Caco-2 (cell line): ENCODE measurements around the gene TSPAN5. TPM values are rescaled to one million over a fixed set of nuclear protein-coding genes. Genes with fewer than 3 reads are reported as not detected.

Experiments used
- BruUV-seq: library from RNA; stranded (reverse); fragments of 400-500 nt; replicated peaks from 2 replicates; lab custom pipeline; 2021; lab: Mats Ljungman, UMichigan
- CTCF ChIA-PET: fragments of 300-600 bp; sonication (Branson Sonifier 250); formaldehyde crosslinking; loops from one replicate; lab custom pipeline; 2022; ENCODE audit warnings: antibody characterized with exemption; lab: Charles Lee
- POLR2A ChIA-PET: fragments of 300-600 bp; sonication (Branson Sonifier 250); formaldehyde crosslinking; loops from one replicate; lab custom pipeline; 2022; ENCODE audit warnings: antibody characterized with exemption; lab: Charles Lee
- DNase-seq, 2 experiments: peaks; one replicate each; pipeline versions ENCODE4 v3.0.0 to v3.0.0-alpha.2; 2020 to 2022
- H3K27me3 ChIP-seq: replicated peaks from 2 replicates; pipeline ENCODE4 v1.6.0; 2011; ENCODE audit warnings: low read length; ENCODE audit not compliant: control insufficient read depth, insufficient read depth
- H3K36me3 ChIP-seq: 2 replicates; pipeline ENCODE4 v1.5.1; 2011; ENCODE audit warnings: low read length; ENCODE audit not compliant: control insufficient read depth, insufficient read depth
- H3K4me1 ChIP-seq: fragments of 250-450 bp; sonication (Bioruptor Pico); 2 replicates; pipeline ENCODE4 v1.5.1; 2020; ENCODE audit warnings: mild to moderate bottlenecking
- H3K4me3 ChIP-seq: 2 replicates; pipeline ENCODE4 v1.5.1; 2011; ENCODE audit warnings: low read depth, mild to moderate bottlenecking, control low read depth, low read length
- H3K9me3 ChIP-seq: fragments of 250-450 bp; sonication (Bioruptor Pico); 2 replicates; pipeline ENCODE4 v1.5.1; 2020; ENCODE audit warnings: mild to moderate bottlenecking, moderate library complexity
- H3K27ac Mint-ChIP-seq: one replicate; pipeline ENCODE4 v1.8.0; 2022; ENCODE audit warnings: mixed read lengths; ENCODE audit not compliant: unreplicated experiment
- H3K27me3 Mint-ChIP-seq: one replicate; pipeline ENCODE4 v1.8.0; 2022; ENCODE audit warnings: mixed read lengths; ENCODE audit not compliant: insufficient read depth, unreplicated experiment
- H3K36me3 Mint-ChIP-seq: one replicate; pipeline ENCODE4 v1.8.0; 2022; ENCODE audit warnings: mild to moderate bottlenecking, mixed read lengths; ENCODE audit not compliant: insufficient read depth, unreplicated experiment
- H3K4me1 Mint-ChIP-seq: one replicate; pipeline ENCODE4 v1.8.0; 2022; ENCODE audit warnings: low read depth, mixed read lengths; ENCODE audit not compliant: unreplicated experiment
- H3K4me3 Mint-ChIP-seq: one replicate; pipeline ENCODE4 v1.8.0; 2022; ENCODE audit warnings: mild to moderate bottlenecking, moderate library complexity, mixed read lengths; ENCODE audit not compliant: unreplicated experiment
- H3K9me3 Mint-ChIP-seq: one replicate; pipeline ENCODE4 v1.8.0; 2022; ENCODE audit warnings: mixed read lengths; ENCODE audit not compliant: unreplicated experiment
- CTCF ChIP-seq, 2 experiments: fragments of 200-600 bp in 1 of 2; IDR thresholded peaks; 1 replicate in 1 of 2; 2 replicates in 1 of 2; pipeline versions ENCODE4 v1.5.1 to v1.8.0; 2011 to 2022; ENCODE audit warnings: antibody characterized with exemption in 1 of 2, control low read depth in 1 of 2, inconsistent platforms in 1 of 2, low read depth in 1 of 2, low read length in 1 of 2, mild to moderate bottlenecking in 1 of 2, moderate library complexity in 1 of 2; ENCODE audit not compliant: insufficient read depth in 1 of 2, severe bottlenecking in 1 of 2, unreplicated experiment in 1 of 2
- intact Hi-C: fragments of 100-400 bp; cut with micrococcal nuclease; formaldehyde crosslinking; loops from one replicate; pipeline ENCODE4 v1.10.0; 2022; ENCODE audit not compliant: unreplicated experiment
- total RNA-seq: library from RNA; stranded (reverse); gene quantifications from 2 replicates; pipeline ENCODE4 v1.2.3, GENCODE V29; 2022

Gene TSPAN5
- total RNA-seq, 1 experiment from 2014 or later = 24.1 TPM

DNA sequence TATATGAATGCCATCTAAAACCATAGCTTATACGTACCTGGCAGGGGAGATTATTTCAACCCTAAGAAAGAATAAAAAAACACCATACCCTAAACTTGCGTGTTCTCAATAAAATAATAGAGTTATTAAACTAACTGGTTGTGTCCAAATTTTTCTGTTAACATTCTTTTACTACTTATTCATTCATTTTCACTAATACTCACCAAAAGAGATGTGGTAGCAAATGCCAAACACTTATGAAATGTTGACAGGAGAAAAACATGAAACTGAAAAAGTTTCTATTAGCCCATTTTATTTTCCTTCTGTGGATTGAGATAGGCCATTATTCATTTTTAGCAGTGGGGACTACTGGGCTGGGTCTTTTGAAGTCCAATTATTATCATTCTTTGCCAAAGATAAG is 102.0 kb downstream of the TSPAN5 start:
- CTCF ChIA-PET = no interaction called here
- DNase-seq = no peak

GRCh38 chr4:98555798-98556445 is 102.5 kb downstream of the TSPAN5 start:
- TF ChIP-seq CTCF (IDR thresholded peaks at IDR 0.05; ENCODE audit: insufficient read depth in 1 of 2, low read depth in 1 of 2, low read length in 1 of 2, severe bottlenecking in 1 of 2, unreplicated experiment in 1 of 2) = no peak
- intact Hi-C loops = no loop called here
- no peaks in the 10 kb centered on the region for H3K4me1 Mint-ChIP-seq
- Histone ChIP-seq H3K4me3 (no peak overlapping the region), H3K36me3 (no peaks in the 10 kb centered on the region), H3K4me1 (no peaks in the 10 kb centered on the region), H3K27me3 (no peaks in the 10 kb centered on the region), H3K9me3 (no peaks in the 10 kb centered on the region)
- no TSS peak for BruUV-seq
- H3K27me3 Mint-ChIP-seq = no peaks in the 10 kb centered on the region
- H3K36me3 Mint-ChIP-seq = peaks cover 7% of the 10 kb centered on the region
- H3K27ac Mint-ChIP-seq = no peak overlapping the region
- H3K9me3 Mint-ChIP-seq = no peaks in the 10 kb centered on the region
- no peak overlapping the region for H3K4me3 Mint-ChIP-seq
- no peak for DNase-seq
- POLR2A ChIA-PET = no interaction called here
- CTCF ChIA-PET = no interaction called here

More for the DNA sequence above, 102.0 kb downstream of the TSPAN5 start:
- H3K4me1 Mint-ChIP-seq = no peaks in the 10 kb centered on the region
- POLR2A ChIA-PET = no interaction called here
- no peak overlapping the region for H3K27ac Mint-ChIP-seq
- Histone ChIP-seq H3K4me1 (no peaks in the 10 kb centered on the region), H3K9me3 (no peaks in the 10 kb centered on the region), H3K4me3 (no peak overlapping the region), H3K36me3 (no peaks in the 10 kb centered on the region), H3K27me3 (no peaks in the 10 kb centered on the region)
- no TSS peak for BruUV-seq
- H3K4me3 Mint-ChIP-seq = no peak overlapping the region
- intact Hi-C loops = no loop called here
- peaks cover 7% of the 10 kb centered on the region for H3K36me3 Mint-ChIP-seq
- no peak for TF ChIP-seq CTCF (IDR thresholded peaks at IDR 0.05; ENCODE audit: insufficient read depth in 1 of 2, low read depth in 1 of 2, low read length in 1 of 2, severe bottlenecking in 1 of 2, unreplicated experiment in 1 of 2)
- H3K9me3 Mint-ChIP-seq = no peaks in the 10 kb centered on the region
- H3K27me3 Mint-ChIP-seq = no peaks in the 10 kb centered on the region

- intact Hi-C loops = no loop called here
- Histone ChIP-seq H3K27me3 (no peaks in the 10 kb centered on the region), H3K36me3 (no peaks in the 10 kb centered on the region), H3K4me1 (no peaks in the 10 kb centered on the region), H3K9me3 (no peaks in the 10 kb centered on the region), H3K4me3 (no peak overlapping the region)
- BruUV-seq = no TSS peak
- POLR2A ChIA-PET = no interaction called here
- H3K4me1 Mint-ChIP-seq = no peaks in the 10 kb centered on the region
- CTCF ChIA-PET = no interaction called here
- H3K36me3 Mint-ChIP-seq = peaks cover 4% of the 10 kb centered on the region
- no peaks in the 10 kb centered on the region for H3K27me3 Mint-ChIP-seq
- no peak for DNase-seq
- no peak overlapping the region for H3K27ac Mint-ChIP-seq
- no peak for TF ChIP-seq CTCF (IDR thresholded peaks at IDR 0.05; ENCODE audit: insufficient read depth in 1 of 2, low read depth in 1 of 2, low read length in 1 of 2, severe bottlenecking in 1 of 2, unreplicated experiment in 1 of 2)
- no peak overlapping the region for H3K4me3 Mint-ChIP-seq
- no peaks in the 10 kb centered on the region for H3K9me3 Mint-ChIP-seq
Measured at GRCh38 chr4:98546910-98547594, 111.4 kb downstream of the TSPAN5 start.
